ENCODE data around the gene SKAP1.

Gene SKAP1

GRCh38 chr17:48169926-48170325 lies 260.1 kb downstream of the SKAP1 start:
- no peak for DNase-seq

- DNase-seq = no peak
Observed at GRCh38 chr17:48163809-48164208, 266.2 kb downstream of the SKAP1 start.

DNA sequence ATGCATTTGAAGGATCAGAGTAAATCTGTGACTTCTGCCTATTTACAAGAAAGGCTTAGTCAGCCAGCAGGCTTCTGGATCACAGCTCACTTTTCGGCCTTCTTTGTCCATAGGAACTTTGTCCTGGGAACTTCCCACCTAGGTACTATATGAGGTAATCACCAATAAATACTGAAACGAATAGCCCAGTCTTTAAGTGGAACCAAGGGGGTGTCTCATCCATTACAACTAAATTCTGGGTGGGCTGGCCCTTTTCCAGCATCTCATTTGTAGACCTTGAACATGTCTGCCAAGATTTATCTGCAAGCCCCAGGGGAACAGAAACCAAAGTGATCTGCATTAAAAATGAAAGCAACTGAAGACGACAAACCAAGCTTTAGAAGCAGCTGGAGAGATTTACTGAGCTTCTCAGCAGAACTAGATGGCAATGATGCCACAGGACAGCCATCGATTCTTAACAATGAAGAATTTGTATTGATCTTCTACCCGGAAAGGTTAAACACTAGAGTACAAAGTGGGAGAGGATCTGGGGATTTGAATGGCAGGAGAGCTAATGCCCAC lies 267.0 kb downstream of the SKAP1 start:
- DNase-seq = no peak

DNA sequence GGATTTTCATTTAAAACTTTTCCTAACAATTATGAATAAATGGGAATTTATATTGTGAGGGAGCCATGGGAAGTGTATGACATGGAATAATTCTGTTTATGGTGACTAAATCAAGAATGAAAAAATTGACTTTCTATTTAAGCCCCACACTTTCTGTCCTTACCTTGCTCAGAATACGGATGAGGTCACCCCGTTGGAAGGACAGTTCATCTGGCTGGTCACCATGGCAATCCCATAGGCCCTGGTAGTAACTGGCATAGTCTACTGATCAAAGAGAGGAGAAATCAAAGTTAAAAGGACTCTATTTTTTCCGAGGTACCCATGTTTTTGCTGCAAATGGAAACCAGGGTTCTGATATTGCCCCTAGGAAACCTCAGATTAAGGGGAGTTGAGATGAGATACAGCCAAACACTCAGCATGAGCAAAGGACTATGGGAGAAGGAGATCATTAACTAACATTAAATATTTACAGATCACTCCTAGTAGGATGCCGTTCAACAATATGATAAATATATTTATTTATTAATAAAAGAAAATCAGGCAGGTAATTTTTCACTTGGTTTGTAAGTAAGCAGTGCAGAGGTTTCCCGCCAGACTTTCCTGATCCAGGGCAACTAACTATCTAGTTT lies 267.6 kb downstream of the SKAP1 start:
- no peak for DNase-seq

DNA sequence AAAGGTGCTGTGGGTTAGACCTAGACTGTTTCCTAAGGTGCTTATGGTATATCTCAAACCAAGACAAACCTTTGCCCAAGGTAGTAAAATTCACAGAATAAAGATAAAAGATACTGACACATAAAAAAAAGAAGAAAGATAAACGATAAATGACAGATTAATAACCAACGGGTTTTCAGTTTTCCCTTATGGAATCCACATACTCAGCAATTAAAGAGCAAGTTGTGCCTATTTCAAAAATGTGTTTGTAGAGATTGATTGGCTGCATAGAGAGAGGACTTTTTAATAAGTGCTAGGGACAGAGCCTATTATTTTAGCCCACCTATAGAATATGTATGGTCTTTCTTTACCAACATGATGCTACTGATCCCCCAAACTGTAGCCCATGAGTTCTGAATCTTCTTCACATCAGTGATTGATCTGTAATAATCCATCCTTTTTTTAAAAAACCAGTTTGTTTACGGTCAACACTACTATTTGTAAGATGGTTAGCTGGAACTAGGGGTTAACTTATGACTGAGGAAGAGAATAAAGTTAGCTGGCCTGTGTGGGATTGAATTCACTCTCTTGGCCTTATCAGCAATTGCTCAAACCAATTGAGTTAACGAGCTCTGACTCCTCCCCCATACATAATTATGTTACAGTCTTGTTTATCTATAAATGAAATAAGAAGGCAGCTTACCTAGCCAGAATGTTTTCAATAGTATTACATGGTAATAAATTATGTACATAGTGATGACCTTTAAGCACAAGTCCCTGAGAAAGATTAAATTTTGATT lies 268.7 kb downstream of the SKAP1 start:
- no peak for DNase-seq

- no peak for DNase-seq
Observed at GRCh38 chr17:48160177-48161081, 269.6 kb downstream of the SKAP1 start.

DNA sequence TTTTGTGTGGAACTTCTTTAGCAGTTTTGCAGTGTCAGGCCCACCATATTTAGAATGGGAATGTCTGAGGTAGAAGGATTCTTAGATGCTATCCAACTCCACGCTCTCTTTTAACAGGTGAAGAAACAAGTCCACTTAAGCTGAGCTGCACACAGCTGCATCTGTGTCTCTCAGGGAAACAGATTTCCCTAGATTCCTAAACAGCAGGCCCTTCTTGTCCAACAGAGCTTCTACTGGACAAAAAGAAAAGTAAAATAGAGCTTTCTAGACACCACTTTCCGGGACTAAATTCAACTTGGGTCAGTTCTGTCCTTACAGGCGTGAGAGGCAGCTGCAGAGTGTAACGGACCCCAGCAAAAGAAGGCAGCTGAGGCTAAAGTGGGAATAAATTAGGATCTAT lies 270.8 kb downstream of the SKAP1 start:
- no peak for DNase-seq

DNA sequence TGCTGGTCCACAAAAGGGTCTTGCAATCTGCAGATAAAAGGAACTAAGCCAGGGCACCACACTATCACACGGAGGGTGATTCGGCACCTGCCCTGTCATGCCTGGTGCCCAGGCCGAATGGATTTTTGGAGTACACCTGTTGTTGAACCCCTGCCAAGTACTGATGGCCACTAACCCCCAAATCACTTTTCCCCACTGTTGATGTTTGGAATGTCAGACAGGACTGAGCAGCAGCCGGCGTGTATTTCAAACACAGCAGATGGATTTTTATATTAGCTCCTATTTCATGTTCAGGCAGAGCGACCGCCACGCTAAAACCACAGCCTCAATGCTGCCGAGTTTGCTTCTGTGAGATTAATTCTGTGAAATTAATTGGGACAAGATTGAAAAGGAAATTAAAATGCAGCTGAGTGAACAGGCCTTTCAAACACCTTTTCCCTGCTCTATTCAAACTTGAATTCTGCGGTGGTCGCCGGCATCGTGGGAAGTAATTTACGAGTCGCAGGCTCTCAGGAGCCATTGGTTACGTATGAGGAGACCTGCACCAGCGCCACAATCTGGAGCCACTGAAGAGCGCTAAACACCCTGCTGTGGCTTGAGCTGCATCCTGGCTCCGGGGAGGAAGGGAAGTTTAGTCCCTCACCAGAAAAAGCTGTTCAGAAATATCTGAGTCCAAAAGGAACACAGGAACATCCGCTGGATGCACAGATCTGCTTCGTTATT lies 274.0 kb downstream of the SKAP1 start:
- no peak for DNase-seq

GRCh38 chr17:48153691-48154358 lies 276.2 kb downstream of the SKAP1 start:
- no peak for DNase-seq

GRCh38 chr17:48152289-48152688 lies 277.7 kb downstream of the SKAP1 start:
- no peak for DNase-seq

DNA sequence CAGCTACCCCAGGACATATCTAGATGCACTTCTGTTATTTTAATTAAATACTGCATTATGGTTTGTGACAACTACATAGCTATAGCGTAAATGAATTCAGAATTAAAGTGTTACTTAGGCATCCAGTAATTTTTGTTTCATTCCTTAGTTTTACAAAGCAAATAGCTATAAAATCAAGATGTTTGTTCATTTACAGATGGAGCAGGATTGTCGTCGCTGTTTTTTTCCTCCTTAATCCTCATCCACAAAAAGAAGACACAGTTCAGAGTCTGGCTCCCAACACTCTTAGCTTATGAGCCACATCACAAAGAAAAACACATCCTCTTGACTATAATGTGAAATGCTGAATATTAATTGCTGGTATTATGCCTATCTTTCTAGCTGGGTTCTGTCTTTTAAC lies 278.8 kb downstream of the SKAP1 start:
- no peak for DNase-seq

DNA sequence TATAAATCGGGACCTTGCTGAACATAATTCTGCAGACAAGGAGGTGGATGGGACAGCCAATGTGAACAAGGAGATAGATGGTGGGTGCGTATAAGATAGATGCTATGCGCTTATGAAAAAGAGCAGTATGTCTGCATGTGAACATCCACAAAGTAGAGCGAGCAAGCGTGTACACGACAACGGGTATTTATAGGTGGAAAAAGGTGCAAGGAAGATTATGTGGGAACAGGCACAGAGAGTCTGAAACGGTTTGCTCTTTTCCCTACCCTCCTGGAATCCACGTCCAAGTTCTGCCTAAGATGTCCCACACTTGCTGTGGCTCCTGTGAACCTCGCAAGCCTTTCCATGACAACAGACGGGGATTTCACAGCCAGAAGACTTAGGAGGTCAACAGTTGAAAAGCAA lies 279.4 kb downstream of the SKAP1 start:
- DNase-seq = no peak

DNA sequence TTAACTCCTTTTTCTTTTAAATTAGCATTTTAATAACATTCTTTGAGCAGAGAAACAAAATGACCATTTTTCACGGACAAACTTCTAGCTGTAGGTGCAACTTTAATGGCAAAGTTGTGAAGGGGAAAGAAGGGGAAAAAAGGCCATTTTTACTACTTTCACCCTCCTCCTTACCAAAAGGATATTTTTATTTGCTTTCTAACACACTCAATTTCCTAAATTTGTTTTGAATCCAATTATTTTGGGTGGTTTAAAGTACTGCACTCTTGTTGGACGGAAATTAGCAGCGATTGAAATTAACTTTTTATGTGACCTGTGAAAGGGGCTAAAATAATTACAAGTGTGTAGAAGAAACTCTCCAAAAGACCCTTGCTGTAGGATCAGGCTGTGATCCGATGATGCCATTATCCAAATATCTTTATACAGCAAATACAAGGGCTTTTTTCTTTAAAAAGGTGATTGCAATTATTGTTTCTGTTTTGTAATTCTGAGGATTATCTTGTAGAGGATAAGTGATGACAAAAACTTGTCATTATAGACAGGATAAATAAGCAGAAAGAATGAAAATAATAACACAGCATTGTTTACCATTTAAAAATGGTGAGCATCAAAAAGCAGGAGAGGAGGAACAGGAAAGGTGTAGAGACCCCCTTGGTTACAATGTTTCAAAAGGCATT lies 280.1 kb downstream of the SKAP1 start:
- no peak for DNase-seq

- DNase-seq = no peak
Observed at GRCh38 chr17:48148854-48149786, 280.9 kb downstream of the SKAP1 start.

- DNase-seq = no peak
Observed at GRCh38 chr17:48148029-48148770, 281.8 kb downstream of the SKAP1 start.

DNA sequence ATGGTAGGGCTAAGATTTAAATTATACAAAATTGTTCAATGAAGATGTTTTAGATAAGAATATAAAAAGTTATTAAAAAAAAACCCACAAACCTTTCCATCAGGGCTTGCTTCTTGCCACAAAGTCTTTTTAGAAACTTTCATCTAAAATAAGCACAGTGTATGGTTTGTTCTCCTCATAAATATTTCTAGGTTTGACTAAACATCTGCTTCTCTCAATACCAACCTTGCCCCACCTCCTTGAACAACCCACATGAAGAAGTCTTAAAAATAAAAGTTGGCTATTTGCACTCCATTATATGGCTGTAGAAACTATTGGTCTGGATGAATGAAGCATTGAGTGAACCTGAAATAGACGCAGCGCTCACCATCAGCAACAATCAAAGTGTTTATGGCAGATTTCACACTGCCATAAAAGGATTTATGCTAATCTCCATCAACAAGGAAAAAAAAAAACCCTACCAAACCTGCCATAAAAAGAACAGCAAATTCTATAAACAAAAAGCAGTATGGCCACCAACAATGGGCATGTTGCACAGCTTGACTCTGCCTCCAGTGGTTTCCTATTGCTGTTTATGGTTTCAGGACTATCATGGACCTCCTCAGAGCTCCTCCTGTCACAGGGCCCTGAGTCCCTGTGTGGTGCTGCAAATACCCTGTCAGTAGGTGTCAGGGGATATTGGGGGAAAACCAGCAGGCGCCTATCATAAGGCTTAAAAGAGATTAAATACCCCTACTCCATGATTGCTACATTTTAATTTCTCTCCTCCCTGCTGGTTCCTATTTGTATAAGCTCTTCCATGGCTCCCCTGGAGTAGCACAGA lies 284.8 kb downstream of the SKAP1 start:
- DNase-seq = no peak

- no peak for DNase-seq
Observed at GRCh38 chr17:48144231-48144630, 285.8 kb downstream of the SKAP1 start.

GRCh38 chr17:48143629-48144028 lies 286.4 kb downstream of the SKAP1 start:
- no peak for DNase-seq
